GM12878 (cell line): ENCODE data around the gene SCP2D1. TPM values are rescaled to one million over a fixed set of nuclear protein-coding genes. Genes with fewer than 3 reads are reported as not detected.

Experiments
- ATAC-seq: fragments of 200-7000 bp; cut with Tn5 transposase; 3 replicates; pipeline ENCODE4 v1.9.1; 2020; ENCODE audit warnings: mild to moderate bottlenecking, moderate library complexity
- BruUV-seq: library from RNA; stranded (reverse); fragments of 400-500 nt; replicated peaks from 2 replicates; lab custom pipeline; 2021; lab: Mats Ljungman, UMichigan
- CTCF ChIA-PET: fragments of 300-600 bp; sonication (Branson Sonifier 250); formaldehyde crosslinking; extraction: SDS; loops from one replicate; lab custom pipeline; 2021; ENCODE audit warnings: inconsistent platforms; lab: Yijun Ruan, JAX
- POLR2A ChIA-PET: fragments of 350-600 bp; formaldehyde crosslinking; extraction: SDS; loops from one replicate; lab custom pipeline; 2021; ENCODE audit warnings: inconsistent platforms; lab: Charles Lee
- RAD21 ChIA-PET: fragments of 300-600 bp; sonication (Branson Sonifier 250); formaldehyde crosslinking; loops from one replicate; lab custom pipeline; 2023; ENCODE audit warnings: antibody characterized with exemption; ENCODE audit not compliant: unreplicated experiment; lab: Charles Lee
- SMC1A ChIA-PET: fragments of 300-600 bp; sonication (Branson Sonifier 250); formaldehyde crosslinking; loops from one replicate; lab custom pipeline; 2023; ENCODE audit not compliant: unreplicated experiment, uncharacterized antibody; lab: Charles Lee
- DNase-seq: peaks from one replicate; pipeline ENCODE4 v3.0.0-alpha.2; 2011; ENCODE audit warnings: low read depth, low spot score
- FAIRE-seq: peaks from 3 replicates; lab custom pipeline; 2011; peaks lifted over from hg19 to GRCh38; lab: Jason Lieb, UNC
- H2AFZ ChIP-seq: 2 replicates; pipeline ENCODE4 v1.6.0; 2011; ENCODE audit warnings: low read depth, low read length, control low read depth; ENCODE audit not compliant: control insufficient read depth
- H3K27ac ChIP-seq: 2 replicates; pipeline ENCODE4 v1.5.1; 2011; ENCODE audit warnings: control low read depth; ENCODE audit not compliant: control insufficient read depth, insufficient read depth
- H3K27me3 ChIP-seq, 2 experiments: replicated peaks in 1 of 2; 2 replicates each; pipeline versions ENCODE4 v1.6.0 to v1.6.1; 2011; ENCODE audit warnings: low read length in 1 of 2; ENCODE audit not compliant: control insufficient read depth in 2 of 2, insufficient read depth in 2 of 2
- H3K36me3 ChIP-seq, 2 experiments: 2 replicates each; pipeline ENCODE4 v1.5.1; 2011; ENCODE audit warnings: low read length in 1 of 2; ENCODE audit not compliant: control insufficient read depth in 2 of 2, insufficient read depth in 2 of 2
- H3K4me1 ChIP-seq: 2 replicates; pipeline ENCODE4 v1.6.1; 2011; ENCODE audit warnings: mild to moderate bottlenecking, low read length, moderate library complexity, mixed read lengths; ENCODE audit not compliant: control insufficient read depth, insufficient read depth
- H3K4me2 ChIP-seq: 2 replicates; pipeline ENCODE4 v1.6.0; 2011; ENCODE audit warnings: control low read depth; ENCODE audit not compliant: control insufficient read depth, insufficient read depth
- H3K4me3 ChIP-seq: fragments of 200-600 bp; sonication (generic); 2 replicates; pipeline ENCODE4 v1.5.1; 2016
- H3K79me2 ChIP-seq: 2 replicates; pipeline ENCODE4 v1.6.0; 2011; ENCODE audit warnings: low read length; ENCODE audit not compliant: control insufficient read depth, insufficient read depth
- H3K9ac ChIP-seq: 2 replicates; pipeline ENCODE4 v1.8.0; 2011; ENCODE audit warnings: low read length, control low read depth, mixed read lengths; ENCODE audit not compliant: control insufficient read depth, insufficient read depth
- H3K9me3 ChIP-seq: replicated peaks from 3 replicates; pipeline ENCODE4 v1.5.1; 2011; ENCODE audit warnings: mild to moderate bottlenecking, low read length; ENCODE audit not compliant: control insufficient read depth, insufficient read depth
- H4K20me1 ChIP-seq: 2 replicates; pipeline ENCODE4 v1.6.0; 2011; ENCODE audit not compliant: control insufficient read depth, insufficient read depth
- BACH1 ChIP-seq: fragments of 450-650 bp; IDR thresholded peaks from 2 replicates; pipeline ENCODE4 v1.6.1; 2017; ENCODE audit warnings: mild to moderate bottlenecking, borderline replicate concordance
- EGR1 ChIP-seq, 2 experiments: IDR thresholded peaks; 1 replicate in 1 of 2; 2 replicates in 1 of 2; pipeline ENCODE4 v1.6.1; 2011 to 2012; ENCODE audit warnings: low read depth in 2 of 2, low read length in 2 of 2, borderline replicate concordance in 1 of 2, mild to moderate bottlenecking in 1 of 2, moderate library complexity in 1 of 2
- RBBP5 ChIP-seq: fragments of 200-600 bp; sonication (generic); conservative IDR thresholded peaks from 2 replicates; pipeline ENCODE4 v1.6.1; 2016
- SIN3A ChIP-seq: IDR thresholded peaks from 2 replicates; pipeline ENCODE4 v1.6.1; 2012; ENCODE audit warnings: low read depth, low read length, improper control_type of control experiment
- SMAD5 ChIP-seq: IDR thresholded peaks from 2 replicates; pipeline ENCODE4 v1.6.1; 2016; ENCODE audit warnings: antibody characterized with exemption, low read depth
- STAT1 ChIP-seq: fragments of 450-650 bp; conservative IDR thresholded peaks from 2 replicates; pipeline ENCODE4 v1.6.1; 2014; ENCODE audit warnings: antibody characterized with exemption, mild to moderate bottlenecking
- SUZ12 ChIP-seq: fragments of 200-600 bp; sonication (generic); IDR thresholded peaks from one replicate; pipeline ENCODE4 v1.6.1; 2018; ENCODE audit warnings: antibody characterized with exemption, mild to moderate bottlenecking; ENCODE audit not compliant: unreplicated experiment
- TAF1 ChIP-seq: IDR thresholded peaks from 2 replicates; pipeline ENCODE4 v1.6.1; 2011; ENCODE audit warnings: mild to moderate bottlenecking, low read depth, low read length, borderline replicate concordance
- ZNF622 ChIP-seq: fragments of 450-650 bp; IDR thresholded peaks from 2 replicates; pipeline ENCODE4 v1.6.1; 2017; ENCODE audit warnings: mild to moderate bottlenecking, inconsistent platforms
- WGBS: methylation state at CpG from one replicate; pipeline ENCODE4 v1.1.6; 2016; ENCODE audit warnings: low lambda C conversion rate; ENCODE audit not compliant: insufficient replicate concordance, insufficient coverage; ENCODE audit errors: missing lambda C conversion rate; 5-methylcytosine and 5-hydroxymethylcytosine counted together
- in situ Hi-C: fragments of 300-500 bp; cut with MboI; formaldehyde crosslinking; loops from 9 replicates; pipeline ENCODE4 v1.14.3; 2018; ENCODE audit warnings: mixed read lengths
- intact Hi-C: fragments of 100-400 bp; cut with micrococcal nuclease; formaldehyde crosslinking; loops from one replicate; pipeline ENCODE4 v1.14.2; 2022; ENCODE audit not compliant: unreplicated experiment
- polyA plus RNA-seq, 11 experiments: library from polyadenylated mRNA; depleted of rRNA in 4 of 11; unstranded in 6 of 11; stranded (reverse) in 5 of 11; fragments of >200 nt; fragmentation: Nextera tagmentation in 4 of 11; fragmentation: Illumina TruSeq in 1 of 11; extraction: Ambion mirVana in 4 of 11; extraction: Trizol in 1 of 11; gene quantifications; 1 replicate in 1 of 11; 2 replicates in 10 of 11; pipeline versions ENCODE4 v1.2.1 to v1.2.3, GENCODE V29; 2011 to 2016; ENCODE audit warnings: inconsistent platforms in 2 of 11, missing spikeins in 2 of 11, low read depth in 1 of 11
- total RNA-seq, 4 experiments: library from RNA; depleted of rRNA in 3 of 4; stranded (reverse); fragments of >200 nt in 3 of 4; fragmentation: Illumina TruSeq in 1 of 4; extraction: Trizol in 1 of 4; gene quantifications; 2 replicates each; pipeline versions ENCODE4 v1.2.1 to v1.2.3, GENCODE V29; 2013 to 2021
- TF ChIP-seq, protein P1 (sequence below), 3 experiments: IDR thresholded peaks in 2 of 3; conservative IDR thresholded peaks in 1 of 3; 2 replicates each; pipeline ENCODE4 v1.5.1; 2011; ENCODE audit warnings: low read depth in 3 of 3, low read length in 3 of 3, mild to moderate bottlenecking in 3 of 3, control low read depth in 2 of 3, moderate library complexity in 2 of 3, inconsistent platforms in 1 of 3, mixed read lengths in 1 of 3; ENCODE audit not compliant: control insufficient read depth in 2 of 3, insufficient read depth in 1 of 3; ENCODE audit errors: extremely low read depth in 1 of 3
- TF ChIP-seq, protein P2 (sequence below): IDR thresholded peaks from 2 replicates; pipeline ENCODE4 v1.6.1; 2011; ENCODE audit warnings: low read depth, low read length, improper control_type of control experiment, borderline replicate concordance

SCP2D1 gene
- total and polyA plus RNA-seq, 10 of the 15 experiments (the other 5 are each of a cell fraction or from before 2014, with no cell fraction given) = not detected

DNA sequence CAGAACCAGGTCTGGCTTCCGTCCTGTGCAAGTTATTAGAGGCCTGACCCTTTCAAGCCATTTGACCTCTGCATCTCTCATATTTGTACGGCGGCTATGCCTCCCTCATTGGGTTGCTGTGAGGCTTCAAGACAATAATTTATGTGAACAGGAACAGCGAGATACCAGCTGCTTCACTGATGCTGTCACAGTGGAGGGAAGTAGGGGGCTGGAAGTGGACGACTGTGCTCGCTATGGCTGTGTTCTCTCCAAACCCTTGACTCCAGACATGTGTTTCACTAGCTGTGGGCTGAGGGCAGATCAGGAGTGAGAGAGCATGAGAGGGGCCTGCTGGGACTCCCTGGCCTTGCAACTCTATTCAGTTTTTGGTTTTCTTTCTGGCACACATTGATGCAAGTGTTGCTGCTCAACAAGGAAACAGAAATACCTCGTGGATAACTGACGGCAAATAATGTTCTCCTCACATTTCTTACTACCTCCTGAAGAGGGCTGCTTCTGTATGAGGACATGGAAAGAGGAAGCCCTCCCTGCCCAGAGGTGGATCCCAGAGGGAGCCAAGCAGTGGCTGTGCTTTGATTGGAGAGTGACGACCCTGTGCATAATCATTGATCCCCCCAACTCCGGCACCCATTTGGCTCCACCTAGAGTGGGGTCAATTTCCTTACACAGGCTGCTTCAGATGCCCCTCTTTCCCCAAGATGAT lies 34.7 kb upstream of the SCP2D1 start:
- in situ Hi-C loops (no loop called here), intact Hi-C loops (no loop called here)
- Histone ChIP-seq H3K36me3 (no peaks in the 10 kb centered on the region), H3K9me3 (no peaks in the 10 kb centered on the region), H3K4me2 (no peak overlapping the region), H3K27ac (no peak overlapping the region), H4K20me1 (no peaks in the 10 kb centered on the region), H3K4me1 (no peaks in the 10 kb centered on the region), H3K4me3 (no peak overlapping the region), H3K9ac (no peak overlapping the region), H3K27me3 (no peaks in the 10 kb centered on the region), H2AFZ (no peak overlapping the region), H3K79me2 (no peaks in the 10 kb centered on the region)
- TF ChIP-seq BACH1 = no peak
- TF ChIP-seq, protein P1, sequence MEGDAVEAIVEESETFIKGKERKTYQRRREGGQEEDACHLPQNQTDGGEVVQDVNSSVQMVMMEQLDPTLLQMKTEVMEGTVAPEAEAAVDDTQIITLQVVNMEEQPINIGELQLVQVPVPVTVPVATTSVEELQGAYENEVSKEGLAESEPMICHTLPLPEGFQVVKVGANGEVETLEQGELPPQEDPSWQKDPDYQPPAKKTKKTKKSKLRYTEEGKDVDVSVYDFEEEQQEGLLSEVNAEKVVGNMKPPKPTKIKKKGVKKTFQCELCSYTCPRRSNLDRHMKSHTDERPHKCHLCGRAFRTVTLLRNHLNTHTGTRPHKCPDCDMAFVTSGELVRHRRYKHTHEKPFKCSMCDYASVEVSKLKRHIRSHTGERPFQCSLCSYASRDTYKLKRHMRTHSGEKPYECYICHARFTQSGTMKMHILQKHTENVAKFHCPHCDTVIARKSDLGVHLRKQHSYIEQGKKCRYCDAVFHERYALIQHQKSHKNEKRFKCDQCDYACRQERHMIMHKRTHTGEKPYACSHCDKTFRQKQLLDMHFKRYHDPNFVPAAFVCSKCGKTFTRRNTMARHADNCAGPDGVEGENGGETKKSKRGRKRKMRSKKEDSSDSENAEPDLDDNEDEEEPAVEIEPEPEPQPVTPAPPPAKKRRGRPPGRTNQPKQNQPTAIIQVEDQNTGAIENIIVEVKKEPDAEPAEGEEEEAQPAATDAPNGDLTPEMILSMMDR (IDR thresholded peaks at IDR 0.05 in 2 of 3, conservative IDR thresholded peaks at IDR 0.05 in 1 of 3; ENCODE audit: control insufficient read depth in 2 of 3, extremely low read depth in 1 of 3, insufficient read depth in 1 of 3, low read depth in 3 of 3, low read length in 3 of 3) = 0 out of 6 replicates have a peak, but pooled peaks of 1 of the 3 experiments have one; percentile 11
- SMC1A ChIA-PET = no interaction called here
- ATAC-seq (no peak), DNase-seq (no peak), FAIRE-seq (no peak)
- RAD21 ChIA-PET = no interaction called here
- 44% methylated on average over 10 of the region's 10 CpGs for WGBS
- no TSS peak for BruUV-seq
- POLR2A ChIA-PET = no interaction called here
- CTCF ChIA-PET = interaction anchor here (0.8 kb wide), 1 partner anchor 9 kb away, joined by 3 read pairs; no protein-coding TSS in a partner anchor

DNA sequence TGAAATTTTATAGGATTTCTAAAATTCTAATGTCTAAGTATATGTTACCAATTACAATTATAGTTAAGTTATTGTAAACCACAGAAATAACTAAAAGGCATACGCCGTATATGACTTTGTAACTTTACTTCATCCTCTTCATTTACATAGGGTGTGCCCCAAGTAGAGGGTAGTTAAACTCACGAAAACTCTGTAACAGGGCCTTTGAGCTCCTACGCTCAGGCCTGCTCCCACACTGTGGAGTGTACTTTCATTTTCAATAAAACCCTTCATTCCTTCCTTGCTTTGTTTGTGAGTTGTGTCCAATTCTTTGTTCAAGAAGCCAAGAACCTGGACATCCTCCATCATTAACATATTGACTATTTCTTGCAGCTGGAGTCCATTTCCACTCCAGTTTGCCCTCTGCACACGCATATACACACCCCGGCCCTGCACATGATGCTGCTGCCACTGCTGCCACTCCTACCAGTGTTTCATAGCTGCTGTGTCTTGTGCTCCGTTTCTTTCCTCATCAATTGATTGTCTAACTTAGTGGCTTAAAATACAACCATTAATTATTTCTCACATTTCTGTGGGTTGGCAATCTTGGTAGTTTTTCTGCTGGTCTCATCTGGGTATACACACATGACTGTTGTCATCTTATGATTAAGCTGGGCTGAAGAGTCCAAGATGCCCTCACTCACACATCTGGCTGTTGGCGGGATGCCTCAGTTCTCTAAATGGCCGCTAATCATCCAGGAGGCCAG lies 33.0 kb upstream of the SCP2D1 start:
- ChIA-PET SMC1A (no interaction called here), CTCF (no interaction called here), POLR2A (no interaction called here), RAD21 (no interaction called here)
- Histone ChIP-seq H3K79me2 (no peaks in the 10 kb centered on the region), H3K9ac (no peak overlapping the region), H3K4me3 (no peak overlapping the region), H4K20me1 (no peaks in the 10 kb centered on the region), H2AFZ (no peak overlapping the region), H3K4me1 (no peaks in the 10 kb centered on the region), H3K4me2 (no peak overlapping the region), H3K36me3 (no peaks in the 10 kb centered on the region), H3K9me3 (no peaks in the 10 kb centered on the region), H3K27ac (no peak overlapping the region), H3K27me3 (no peaks in the 10 kb centered on the region; a peak in 1 of 4 replicates)
- ATAC-seq (no peak), FAIRE-seq (no peak), DNase-seq (no peak)
- in situ Hi-C loops (no loop called here), intact Hi-C loops (no loop called here)
- BruUV-seq = no TSS peak
- 58% methylated on average over 9 of the region's 9 CpGs for WGBS
- TF ChIP-seq, protein P2, sequence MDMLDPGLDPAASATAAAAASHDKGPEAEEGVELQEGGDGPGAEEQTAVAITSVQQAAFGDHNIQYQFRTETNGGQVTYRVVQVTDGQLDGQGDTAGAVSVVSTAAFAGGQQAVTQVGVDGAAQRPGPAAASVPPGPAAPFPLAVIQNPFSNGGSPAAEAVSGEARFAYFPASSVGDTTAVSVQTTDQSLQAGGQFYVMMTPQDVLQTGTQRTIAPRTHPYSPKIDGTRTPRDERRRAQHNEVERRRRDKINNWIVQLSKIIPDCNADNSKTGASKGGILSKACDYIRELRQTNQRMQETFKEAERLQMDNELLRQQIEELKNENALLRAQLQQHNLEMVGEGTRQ = no peak
- TF ChIP-seq EGR1 (IDR thresholded peaks at IDR 0.05; ENCODE audit: borderline replicate concordance in 1 of 2, low read depth in 2 of 2, low read length in 2 of 2) (no peak), SIN3A (no peak), RBBP5 (no peak), STAT1 (no peak), SUZ12 (no peak), TAF1 (no peak), SMAD5 (no peak), ZNF622 (no peak)
